Stimulated activated CD4-positive, alpha-beta T cell treated with anti-CD3 and anti-CD28 coated beads, Interleukin-2, amount 100 ng/mL, for 24 hours (primary cell): ENCODE measurements around the gene ABCD3.
"Not testable (repeated sequence)": the region's sequence is repeated elsewhere in the genome, so short reads cannot be mapped to it uniquely, and the experiment has no call there.

Experiments used
- DNase-seq, 2 donors: peaks; one replicate each; pipeline ENCODE4 v3.0.0-alpha.2; 2020

Gene ABCD3

DNA sequence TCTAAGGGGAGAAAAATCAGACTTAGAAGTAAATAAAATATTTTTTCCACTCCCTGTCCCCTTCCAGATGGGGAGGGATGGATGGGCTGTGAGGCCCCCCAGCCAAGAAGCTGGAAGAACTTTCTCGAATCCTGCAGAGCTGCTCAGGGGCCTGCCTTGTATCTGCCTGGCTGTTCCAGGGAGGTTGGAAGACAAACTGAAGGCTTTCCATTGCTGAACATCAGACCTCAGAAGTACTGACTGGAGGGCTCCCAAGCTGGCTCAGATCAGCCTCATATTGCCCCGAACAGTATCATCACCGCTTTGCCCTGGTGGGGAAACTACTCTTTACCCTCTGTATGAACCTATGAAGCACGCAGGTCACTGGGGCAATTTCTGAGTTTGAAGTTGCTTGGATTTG is 135.7 kb downstream of the ABCD3 start:
- no peak for DNase-seq

DNA sequence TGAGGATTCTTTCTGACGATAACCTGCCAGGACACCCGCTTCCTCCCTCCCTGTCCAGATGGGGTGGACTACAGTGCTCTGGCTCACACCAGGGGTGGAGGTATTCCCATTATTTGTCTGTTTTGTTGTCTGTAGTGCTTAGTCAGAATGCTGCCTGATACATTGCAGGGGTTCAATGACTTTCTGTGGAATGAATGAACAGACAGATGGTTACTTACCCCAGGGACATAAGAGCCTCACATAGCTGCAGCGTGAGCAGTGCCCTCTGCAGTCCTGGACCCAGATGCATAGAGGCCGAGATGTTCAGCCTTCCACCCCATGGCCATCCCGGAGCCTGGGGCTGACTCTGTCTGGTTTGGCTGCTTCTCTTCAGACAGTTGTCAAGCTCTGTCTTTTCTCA is 136.4 kb downstream of the ABCD3 start:
- no peak for DNase-seq

DNA sequence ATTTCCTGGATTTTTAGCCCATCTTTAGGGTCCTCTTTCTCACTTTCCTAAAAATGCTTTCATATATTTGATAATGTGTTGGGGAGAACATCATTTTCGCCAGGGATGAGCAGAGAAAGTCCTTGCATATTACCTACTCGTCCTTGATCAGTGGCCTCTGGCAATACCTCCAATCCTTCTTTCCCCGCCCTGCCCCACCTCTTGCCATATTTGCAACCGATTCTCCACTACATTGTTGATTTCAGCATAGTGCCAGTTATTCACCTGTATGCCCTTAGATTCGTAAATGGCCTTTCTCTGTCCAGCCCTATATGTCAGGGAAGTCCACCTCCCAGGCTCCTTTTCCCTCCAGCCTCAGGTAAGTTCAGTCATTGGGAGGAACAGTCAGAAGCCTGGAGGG is 136.9 kb downstream of the ABCD3 start:
- DNase-seq, result no peak

DNA sequence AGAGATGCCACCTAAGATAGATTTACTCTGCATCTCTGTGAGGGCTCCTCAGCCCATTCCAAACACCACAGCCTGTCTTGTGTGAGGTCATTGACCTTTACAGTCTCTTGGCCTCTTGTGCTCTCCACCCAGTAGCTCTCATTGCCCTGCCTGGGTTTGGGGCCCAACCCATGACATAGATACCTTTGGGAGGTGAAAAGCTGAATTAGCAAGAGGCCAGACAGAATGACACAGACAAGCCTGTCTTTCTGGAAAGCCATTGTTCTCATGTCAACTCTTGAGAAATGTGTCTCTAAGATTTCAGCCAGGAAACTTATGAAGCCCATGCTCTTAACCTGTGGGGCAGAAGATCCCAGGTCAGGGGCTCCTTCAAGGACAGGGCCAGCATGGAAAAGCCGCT is 141.7 kb downstream of the ABCD3 start:
- DNase-seq, result no peak

DNA sequence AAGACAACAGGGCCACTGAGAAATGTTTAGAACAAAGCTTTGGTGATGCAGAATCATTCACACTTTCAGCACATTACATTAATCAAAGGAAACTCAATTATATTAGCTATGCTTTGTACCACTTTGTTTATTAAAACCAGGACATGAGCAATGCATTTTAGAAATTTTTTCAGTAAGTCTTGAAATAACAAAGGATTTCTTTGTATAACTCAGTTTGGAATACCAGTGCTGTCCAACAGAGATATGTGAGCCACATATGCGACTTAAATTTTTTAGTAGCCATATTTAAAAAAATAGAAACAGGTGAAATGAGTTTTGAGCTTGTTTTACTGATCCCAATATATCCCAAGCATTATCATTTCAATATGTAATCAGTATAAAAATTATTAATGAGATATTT is 142.1 kb downstream of the ABCD3 start:
- no peak for DNase-seq

DNA sequence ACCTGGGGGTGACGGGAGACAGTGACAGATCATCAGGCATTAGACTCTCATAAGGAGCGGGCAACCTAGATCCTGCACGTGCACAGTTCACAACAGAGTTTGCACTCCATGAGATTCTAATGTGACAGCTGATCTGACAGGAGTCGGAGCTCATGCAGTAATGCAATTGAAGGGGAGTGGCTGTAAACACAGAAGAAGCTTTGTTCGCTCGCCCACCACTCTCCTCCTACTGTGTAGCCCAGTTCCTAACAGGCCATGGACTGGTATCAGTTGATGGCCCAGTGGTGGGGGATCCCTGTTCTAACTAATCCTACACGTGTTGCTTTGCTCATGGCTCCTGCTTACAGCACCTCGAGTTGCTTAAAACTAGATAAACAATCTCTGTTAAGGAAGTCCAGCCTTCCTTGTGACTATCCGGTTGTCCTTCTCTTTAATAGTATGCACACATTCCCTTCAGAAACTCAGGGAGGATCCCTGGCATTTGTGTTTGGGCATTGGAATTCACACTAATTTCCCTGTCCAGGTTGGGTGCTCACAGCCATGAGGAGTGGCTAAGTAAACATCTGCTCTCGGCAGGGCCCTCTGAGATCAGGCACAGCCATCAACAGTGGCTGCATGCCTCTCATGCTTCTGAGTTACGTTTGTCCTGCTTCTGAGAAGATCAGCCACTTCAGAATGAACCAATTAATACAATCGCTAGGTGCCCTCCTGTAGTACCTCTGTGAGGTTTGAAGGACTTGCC is 144.5 kb downstream of the ABCD3 start:
- no peak for DNase-seq

DNA sequence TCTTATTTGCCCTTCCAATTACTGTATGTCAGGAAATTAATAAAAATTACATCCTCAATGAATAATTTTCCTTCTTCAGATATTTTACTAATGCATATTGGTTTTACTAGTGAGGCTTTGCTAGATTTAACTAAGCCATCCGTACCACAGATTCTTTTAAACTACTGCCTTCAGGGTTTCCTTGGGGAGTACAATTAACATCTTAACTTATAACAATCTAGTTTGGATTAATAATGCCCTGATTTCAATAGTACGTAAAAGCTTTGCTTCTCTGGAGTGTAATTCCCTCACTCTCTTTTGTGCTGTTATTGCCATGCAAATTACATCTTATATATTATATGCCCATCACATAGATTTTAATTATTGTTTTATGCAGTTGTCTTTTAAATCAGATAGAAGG is 147.7 kb downstream of the ABCD3 start:
- DNase-seq, result no peak

DNA sequence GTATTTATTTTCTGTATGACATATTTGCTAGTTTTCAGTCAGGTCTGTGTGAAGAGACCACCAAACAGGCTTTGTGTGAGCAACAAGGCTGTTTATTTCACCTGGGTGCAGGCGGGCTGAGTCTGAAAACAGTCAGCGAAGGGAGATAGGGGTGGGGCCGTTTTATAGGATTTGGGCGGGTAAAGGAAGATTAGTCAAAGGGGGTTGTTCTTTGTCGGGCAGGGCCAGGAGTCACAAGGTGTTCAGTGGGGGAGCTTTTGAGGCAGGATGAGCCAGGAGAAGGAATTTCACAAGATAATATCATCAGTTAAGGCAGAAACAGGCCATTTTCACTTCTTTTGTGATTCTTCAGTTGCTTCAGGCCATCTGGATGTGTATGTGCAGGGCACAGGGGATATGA is 148.2 kb downstream of the ABCD3 start:
- DNase-seq, result not testable (repeated sequence)

DNA sequence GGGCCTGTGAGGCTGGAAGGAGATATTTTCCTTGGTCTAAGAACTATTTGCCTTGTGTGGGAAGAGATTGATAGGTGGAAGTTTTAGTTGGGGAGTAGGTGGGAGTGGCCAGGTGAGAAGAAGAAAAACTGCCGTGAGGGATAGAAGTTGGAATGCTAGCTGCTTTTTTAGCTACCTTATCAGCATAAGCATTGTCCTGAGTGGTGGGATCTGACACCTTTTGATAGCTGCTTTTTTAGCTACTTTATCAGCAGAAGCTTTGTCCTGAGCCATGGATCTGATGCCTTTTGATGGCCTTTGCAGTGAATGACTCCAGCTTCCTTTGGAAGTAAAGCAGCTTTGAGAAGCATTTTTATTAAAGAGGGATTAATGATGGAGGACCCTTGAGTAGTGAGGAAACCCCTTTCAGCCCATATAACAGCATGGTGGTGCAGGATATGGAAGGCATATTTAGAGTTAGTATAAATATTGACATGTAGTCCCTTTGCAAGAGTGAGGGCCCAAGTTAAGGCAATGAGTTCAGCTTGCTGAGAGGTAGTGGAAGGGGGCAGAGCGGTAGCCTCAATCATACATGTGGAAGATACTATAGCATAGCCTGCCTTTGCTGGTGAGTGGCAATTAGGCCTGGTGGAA is 149.9 kb downstream of the ABCD3 start:
- not testable (repeated sequence) for DNase-seq
